KG1 (cell line): ENCODE data around the gene SLC12A8.
A peak's percentile ranks its signal among the peaks of the same experiment; 100 is the strongest.

ENCODE experiments used
- DNase-seq: peaks from one replicate; lab custom pipeline; 2025; lab: John Stamatoyannopoulos, UW

Gene SLC12A8

DNA sequence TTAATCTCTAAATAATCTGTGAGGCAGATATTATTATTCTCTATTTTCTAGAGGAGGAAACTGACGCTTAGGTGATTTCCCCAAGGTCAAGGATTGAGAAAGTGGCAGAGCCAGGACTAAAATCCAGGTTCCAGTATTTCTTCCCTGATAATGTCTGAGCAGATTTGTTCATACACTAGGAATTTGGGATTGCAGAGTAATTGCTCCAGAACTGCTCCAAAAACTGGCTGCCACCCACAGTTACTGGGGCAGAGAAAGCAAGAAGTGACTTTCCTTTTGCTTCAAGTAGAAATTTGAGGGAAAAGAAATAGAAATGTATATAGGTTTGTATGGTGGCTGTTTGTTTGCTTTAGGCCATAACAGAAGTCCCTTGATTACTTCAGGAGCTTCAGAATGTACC is 60.6 kb downstream of the SLC12A8 start:
- no peak for DNase-seq

DNA sequence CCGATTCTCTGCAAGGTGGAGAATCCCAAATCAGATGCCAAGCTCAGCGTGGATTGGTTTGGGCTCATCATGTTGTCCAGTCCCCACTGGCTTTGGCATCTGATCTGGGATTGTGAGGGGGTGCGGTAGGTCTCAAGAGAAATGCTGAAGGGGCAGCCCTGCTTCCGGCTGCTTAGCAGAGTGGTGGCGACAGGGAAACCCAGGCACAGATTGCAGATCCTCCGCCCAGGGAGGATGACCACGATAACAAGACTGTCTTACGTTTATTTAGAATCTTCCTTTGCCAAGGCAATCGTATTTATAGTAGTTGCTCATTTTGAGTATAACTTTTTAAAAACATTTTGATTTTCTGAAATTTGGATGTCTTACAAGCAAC is 61.1 kb downstream of the SLC12A8 start:
- no peak for DNase-seq

DNA sequence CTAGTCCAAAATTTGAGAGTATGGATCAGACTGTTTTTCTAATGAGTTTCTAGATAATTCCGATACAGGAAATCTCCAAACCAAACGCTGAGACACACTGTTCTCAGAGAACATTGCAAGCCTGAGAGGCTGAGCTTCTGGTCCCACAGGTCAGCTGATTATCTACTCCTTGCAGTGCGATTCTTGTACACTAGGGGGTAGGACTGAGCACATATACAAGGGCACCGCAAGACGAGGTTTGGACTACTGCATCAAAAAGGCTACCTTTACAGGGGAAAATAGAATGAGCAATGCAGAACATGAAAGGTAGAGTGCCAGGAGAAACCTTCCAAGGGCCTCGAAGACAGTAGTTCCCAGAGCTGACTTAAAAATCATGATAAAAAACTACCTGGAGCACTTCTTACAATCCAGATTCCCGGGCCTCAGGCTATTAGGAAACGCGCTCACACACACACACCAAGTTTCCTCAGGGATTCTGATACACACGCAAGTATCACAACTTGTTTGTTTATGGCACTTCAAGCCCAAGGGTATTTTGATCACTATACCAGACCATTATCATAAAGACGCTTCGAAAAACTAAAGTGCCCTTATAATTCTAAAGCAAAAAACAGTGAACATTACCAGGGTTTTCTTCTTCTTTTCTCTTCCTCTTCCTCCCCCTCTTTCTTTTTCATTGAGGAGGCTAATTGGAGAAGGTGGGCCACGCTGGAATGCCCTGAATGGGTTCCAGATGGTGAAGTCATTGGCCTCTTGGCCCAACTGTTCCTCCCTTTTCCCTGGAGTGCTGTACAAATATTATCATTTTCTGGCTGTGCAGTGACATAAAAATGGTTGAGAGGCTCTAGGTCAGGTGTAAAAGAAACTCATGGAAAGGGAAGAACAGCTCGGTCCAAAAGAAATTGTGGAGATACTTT is 61.8 kb downstream of the SLC12A8 start:
- DNase-seq, result no peak

DNA sequence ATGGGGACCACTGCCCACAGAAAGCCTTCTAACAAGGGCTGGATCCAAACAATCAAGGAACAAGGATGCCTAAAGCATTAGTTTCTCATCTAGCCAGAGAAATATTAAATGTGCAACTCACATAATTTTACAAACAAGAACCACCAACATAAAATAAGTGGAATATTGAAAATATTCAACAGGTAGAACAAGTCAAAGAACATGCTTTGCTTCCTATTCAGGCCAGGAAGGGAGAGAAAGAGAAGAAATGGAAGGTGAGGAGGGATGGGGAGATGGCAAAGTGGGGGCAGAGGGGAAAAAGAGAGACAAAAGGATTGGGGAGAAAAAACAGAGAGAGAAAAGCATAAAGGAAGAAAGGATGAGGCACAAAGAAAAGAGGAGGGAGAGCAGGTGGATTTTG is 63.1 kb downstream of the SLC12A8 start:
- DNase-seq, result no peak

DNA sequence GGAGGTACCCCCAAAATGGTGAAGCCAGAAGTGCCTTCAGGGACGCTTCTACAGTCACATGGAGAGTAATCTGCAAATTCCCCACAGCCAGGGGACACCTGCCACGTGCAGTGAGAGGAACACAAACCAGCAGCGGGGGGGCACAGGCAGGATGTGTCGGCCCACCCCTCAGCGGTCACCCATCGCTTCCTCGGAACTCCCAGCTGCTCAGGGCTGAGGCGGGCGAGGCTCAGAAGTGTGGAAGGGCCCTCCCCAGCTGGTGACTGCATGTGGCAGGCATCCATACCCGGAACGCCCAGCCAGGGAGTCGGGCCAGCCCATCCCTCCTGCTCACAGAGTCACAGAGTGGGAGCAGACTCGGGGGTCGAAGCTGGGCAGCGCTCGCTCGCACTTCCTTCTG is 63.7 kb downstream of the SLC12A8 start:
- DNase-seq, result no peak

DNA sequence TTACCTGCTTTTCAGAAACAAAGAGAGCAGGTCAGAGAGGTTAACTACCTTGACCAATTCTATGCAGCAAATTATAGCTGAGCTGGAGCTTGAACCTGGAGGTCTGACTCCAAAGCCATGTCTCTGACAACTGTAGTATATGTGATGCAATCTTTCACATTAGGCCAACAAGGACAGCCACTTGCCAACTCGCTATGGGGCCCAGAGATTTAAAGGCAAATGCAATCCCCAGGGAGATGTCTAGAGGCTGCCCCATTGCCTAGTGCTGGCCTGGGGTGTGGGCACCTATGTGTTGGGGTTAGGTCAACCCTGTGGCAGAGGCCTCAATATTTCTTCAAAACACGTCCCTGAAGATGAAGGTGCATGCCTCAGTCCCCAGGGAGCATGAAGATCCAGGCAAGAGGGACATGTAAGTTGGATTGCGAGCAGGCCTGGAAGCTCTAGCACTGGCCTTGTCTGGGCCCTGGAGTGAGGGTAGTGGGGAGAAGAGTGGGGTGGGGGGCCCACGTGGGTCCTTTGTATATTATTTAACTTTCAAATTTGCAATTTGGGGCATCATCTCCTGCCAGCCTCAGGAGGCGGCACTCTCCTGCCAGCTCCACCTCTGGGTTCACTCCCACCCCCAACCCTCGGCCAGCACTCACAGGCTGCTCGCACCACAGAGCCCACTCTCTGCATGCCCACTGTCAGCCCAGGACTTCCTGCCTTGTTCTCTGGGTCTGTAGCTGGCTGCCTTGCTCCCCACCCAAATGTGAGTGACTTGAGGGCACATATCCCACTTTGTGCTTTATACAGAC is 64.3 kb downstream of the SLC12A8 start:
- no peak for DNase-seq

DNA sequence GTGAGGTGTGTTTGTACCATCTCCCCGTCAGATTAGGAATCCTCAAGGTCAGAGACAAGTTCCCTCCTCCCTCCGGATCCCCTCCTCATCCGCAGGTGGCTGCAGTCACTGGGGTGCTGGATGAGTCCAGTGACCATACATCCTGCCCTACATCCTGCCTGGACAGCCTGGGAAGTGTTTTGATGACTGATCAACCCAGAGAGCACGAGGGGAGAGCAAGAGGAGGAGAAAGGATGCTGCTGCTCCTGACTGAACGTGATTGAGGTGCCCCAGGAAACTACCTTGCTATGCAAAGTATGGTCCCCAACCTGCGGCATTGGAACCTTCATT is 65.1 kb downstream of the SLC12A8 start:
- DNase-seq, result no peak

DNA sequence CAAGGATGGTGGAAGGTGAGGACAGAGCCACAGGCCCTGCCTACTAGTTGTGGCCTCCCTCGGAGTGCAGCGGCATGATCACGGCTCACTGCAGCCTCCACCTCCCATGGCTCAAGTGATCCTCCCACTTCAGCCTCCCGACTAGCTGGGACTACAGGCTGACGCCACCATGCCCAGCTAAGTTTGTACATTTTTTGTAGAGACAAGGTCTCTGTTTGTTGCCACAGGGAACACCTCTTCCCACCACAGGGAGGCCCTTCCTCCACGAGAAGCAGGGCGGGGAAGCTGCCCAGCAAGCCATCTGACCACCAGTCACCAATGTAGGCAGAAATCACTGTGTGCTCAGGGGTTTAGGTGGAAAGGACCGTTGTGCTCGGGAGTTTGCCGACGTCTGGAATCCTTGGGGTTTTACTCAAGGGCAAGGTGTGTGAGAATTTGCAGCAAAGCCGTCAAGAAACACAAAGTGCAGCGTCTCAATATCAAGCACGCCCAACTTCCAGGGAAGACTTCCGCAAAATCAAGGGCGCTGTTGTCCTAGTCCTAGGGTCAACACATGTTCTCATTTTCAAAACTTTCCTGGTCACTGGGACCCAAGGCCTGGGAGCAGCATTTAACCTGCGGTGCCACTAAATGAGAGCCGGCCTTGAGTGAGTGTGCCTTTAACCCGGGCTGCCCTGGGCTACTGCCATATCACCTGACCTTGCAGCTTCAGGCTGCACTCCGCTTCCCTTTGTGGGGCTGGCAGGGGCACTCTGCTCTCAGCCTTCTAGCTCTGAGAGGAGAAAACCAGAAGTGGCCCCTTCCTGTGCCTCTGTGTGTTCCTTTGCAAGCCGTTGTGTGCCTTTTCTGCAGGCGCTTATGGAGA is 65.7 kb downstream of the SLC12A8 start:
- DNase-seq, result peak; percentile 70

DNA sequence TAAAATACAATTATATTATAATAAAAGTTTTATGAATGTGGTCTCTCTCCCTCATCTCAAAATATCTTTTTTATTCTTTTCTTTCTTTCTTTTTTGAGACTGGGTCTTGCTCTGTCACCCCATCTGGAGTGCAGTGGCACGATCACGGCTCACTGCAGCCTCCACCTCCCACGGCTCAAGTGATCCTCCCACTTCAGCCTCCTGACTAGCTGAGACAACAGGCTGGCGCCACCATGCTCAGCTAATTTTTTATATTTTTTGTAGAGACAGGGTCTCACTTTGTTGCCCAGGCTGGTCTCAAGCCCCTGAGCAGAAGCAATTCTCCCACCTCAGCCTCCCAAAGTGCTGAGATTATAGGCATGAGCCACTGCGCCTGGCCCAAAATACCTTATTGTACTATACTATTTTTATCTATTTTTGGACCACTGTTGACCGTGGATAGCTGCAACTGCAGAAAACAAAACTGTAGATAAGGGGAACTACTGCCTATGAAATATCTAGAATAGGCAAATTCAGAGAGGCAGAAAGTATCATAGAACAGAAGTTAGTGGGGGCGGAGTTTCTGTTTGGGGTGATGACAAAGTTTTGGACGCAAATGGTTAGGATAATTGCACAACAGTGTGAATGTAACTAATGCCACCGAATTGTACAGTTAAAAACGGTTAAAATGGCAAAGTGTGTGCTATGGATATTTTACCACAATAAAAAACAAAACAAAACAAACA is 66.6 kb downstream of the SLC12A8 start:
- DNase-seq, result no peak

DNA sequence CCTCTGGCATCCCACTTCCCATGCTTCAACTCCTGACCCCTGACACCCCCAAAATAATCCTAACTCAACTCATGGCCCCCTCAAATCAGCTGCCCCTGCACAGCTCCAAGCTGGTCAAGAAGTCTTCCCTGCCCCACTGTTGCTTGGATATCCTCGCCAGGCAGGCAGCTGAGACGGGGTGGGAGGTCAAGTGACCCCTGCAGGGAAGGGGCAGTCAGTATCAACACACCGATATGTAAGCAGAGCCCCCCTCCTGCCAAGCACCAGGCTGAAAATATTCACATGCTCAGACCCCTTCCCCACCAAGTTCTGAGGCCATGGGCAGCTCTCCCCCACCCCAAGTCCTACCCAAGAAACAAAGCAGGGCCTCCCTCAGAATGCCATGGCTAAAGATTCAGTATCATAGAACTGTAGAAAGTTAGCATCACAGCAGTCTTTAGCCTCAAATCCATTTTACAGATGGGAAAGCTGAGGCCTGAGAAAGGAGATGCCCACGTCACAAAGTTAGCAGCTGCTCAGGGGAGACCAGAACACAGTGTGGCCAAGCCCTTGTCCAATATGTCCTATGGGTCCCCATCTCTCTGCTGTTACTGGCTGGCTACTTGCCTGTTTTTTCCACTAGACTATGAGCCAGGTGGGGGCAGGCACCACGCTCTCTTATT is 67.8 kb downstream of the SLC12A8 start:
- no peak for DNase-seq

DNA sequence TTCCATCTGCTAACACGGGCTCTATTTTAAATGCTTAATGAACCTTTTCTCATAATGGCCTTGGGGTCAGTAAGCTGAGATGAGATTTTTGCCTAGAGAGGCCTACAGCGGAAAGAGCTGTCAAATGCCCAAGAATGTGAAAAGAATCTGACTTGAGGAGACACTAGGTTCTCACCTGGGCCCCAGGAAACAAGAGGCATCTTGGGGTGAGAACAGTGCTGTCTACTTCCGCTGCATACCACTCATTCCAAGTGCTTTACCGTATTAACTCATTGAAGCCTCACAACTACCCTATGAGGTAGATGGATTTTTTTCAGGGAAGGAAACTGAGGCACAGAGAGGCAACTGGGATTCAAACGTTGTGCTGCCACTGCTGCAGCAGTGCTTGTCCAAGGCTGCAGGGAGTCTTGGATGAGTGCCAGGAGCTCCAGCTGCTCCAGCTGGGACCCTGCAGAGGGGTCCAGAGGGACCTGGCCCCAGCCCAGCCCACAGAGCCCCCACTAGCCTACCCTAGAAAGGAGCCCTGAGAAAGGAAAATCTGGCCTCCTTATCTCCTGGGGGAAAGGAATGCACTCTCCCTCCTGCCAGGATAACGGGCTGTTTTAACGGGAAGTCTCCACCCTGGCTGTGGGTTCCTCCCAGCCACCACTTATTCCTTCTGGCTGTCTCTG is 68.4 kb downstream of the SLC12A8 start:
- DNase-seq, result no peak

DNA sequence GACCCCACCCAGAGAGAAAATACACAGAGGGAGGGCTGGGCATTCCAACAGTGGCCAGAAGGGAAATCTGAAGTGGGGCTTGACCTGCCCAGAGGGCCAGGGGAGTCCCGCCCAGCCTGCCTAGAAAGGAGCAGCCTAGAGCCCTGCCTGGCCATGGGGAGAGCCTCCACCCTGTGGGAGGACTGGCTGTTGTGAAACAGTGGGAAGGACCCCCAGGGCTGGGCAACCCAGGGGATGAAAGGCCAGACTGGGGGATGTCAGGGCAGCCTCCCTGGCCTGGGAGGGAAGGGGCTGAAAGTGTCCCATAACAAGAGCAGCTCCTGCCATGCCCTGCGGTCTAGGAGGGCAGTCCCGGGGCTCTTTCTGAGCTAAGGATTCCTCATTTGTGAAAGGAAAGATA is 69.0 kb downstream of the SLC12A8 start:
- no peak for DNase-seq

DNA sequence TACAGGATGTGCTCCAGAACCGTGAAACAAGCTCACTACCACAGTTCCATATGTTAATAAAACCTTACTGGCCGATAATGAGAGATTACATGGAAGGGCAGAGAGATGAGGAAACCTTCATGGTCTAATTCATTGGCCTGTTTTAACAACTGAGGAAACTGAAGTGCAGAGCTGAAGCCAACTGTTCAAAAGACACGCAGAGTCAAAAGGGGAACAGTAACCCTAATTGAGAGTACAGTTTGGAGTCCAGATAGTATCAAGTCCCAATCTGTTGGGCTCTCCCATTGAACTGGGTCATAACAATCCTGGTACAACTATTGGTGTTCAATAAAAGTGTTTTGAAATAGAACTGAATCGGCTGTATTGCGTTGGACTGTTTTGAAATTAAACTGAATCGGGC is 69.6 kb downstream of the SLC12A8 start:
- no peak for DNase-seq

DNA sequence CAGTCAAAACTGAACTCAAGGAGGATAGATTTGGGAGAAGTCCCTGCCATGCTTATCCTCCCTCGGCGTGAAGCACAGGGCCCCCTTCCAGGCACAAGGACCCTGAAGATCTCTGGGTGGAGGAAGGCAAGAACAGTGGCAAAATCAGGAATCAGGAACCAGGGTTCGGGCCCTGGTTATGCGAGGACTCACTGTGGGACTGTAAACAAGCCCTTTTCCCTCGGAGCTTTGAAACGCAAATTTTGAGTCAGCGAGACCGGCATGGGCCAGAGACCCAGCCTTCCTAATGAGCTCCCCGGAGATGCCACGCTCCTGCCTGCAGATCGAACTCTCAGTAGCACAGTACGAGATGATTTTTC is 70.1 kb downstream of the SLC12A8 start:
- DNase-seq, result no peak

DNA sequence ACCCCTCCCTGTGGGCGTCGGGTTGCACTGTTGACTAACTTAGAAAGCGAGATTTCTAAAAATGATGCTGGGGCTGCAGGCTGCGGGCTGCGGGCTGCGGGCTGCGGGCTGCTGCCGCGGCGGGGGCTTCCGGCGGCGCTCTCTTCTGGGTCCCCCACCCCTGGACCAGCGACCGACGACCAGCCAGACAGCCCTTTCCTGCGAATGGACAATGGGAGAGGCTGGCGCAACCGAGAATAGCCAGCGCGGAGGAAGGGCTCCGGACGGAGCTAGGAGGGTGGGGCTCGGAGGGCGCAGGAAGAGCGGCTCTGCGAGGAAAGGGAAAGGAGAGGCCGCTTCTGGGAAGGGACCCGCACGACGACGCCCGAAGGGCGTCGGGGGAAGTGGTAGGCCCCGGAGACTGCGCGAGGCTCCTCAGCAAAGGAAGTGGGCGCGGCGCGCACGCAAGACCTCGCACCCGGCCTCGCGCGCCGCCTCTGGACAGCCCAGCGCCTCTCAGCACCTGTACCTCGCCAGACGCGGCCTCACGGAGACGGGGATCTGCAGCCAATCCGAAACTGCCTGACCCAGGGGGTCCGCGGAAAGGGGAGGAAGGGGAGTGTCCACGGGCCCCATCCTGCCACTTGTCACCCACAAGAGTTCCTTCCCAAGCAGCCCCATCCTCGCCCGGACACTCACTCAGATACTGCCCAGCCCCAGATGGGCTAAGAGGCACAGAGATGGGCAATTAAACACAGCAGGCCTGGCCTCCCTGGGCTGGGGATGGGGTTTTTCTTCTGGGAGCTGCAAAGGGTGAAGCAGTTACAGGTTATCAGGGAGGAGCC is 70.7 kb downstream of the SLC12A8 start:
- DNase-seq, result no peak

DNA sequence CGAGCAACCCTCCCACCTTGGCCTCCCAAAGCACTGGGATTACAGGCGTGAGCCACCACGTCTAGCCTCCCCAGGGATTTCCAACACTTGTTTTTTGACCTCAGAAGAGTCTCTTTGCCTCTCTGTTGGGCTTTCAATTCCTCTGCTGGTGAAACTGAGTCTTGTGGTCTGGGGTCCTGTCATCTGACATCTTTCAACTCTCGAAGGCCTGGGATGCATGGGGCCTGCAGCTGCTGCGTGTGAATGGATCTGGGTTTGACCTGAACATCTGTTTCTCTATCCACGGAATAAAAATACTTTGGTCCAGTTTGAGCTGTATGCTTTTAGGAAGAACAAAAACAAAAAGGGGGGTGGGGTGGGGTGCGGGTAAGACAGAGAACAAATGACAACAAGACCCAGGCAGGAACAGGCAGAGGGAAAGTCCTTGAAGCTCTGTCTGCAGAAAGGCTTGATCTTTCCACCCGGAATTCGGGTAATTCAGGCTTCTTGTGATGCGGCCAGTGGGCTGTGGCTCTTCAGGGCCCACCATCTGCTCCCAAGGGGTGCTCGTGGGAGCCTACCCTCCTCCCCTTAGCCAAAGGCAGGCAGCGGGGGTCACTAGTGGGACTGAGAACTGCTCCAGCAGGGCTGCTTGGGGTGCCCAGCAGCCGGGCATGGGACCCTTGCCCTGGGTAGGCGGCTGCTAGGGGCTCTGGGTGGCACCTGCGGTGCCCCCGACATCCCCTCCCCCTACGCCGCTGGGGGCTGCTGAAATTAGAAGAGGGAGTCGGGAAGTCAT is 71.5 kb downstream of the SLC12A8 start:
- no peak for DNase-seq

DNA sequence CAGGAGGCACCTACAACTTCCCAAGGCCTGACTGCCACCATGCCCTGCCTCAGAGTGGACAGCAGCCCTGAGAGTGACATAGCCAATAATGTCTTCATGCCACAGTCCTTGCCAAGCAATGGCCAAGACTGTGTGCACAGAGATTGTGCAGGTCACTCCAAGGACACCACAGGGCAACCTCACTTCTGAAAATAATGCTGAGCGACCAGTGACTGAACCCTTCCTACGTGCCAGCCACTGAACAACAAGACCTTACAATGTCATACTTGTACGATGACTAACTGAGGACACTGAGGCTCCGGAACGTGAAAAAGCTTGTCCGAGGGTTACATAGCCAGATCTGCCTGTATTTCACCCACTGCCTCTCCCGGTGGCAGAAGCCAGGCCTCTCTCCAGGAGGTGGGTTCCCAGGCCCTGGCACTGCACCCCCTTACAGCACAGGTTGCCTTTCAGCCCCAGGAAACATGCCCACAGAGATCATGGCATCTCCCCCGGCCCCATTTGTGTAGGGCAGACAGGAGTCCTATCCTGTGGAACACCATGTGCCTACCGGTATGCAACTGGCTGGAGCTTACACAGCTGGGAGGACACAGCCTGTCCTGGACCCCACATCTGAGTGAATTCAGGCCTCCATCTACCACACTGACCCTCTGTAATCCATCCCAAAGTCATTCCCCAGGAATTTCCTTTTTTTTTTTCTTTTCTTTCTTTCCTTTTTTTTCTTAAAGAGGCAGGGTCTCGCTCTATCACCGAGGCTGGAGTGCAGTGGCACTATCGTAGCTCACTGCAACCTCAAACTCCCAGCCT is 72.3 kb downstream of the SLC12A8 start:
- DNase-seq, result no peak

DNA sequence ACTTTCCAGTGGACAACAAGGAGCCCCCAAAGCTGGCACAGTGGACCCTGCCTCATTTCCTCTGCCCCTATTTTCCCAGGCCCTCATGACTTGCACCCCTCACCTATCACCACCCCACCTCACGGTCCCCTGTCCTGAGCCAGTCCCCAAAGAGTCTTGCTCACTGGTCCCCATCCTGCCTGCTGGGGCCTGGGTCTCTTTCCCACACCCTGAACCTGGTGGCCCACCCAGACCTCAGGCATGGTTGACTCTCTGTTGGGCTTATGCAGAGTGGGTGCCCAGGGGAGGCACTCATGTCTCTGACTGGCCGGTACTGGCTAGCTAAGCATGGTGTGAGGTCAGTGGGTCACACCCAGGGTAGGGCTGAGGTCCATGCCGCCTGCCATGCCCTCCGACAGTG is 73.2 kb downstream of the SLC12A8 start:
- DNase-seq, result no peak
